HepG2 (cell line): ENCODE results near the gene SMOC1. TPM values are rescaled to one million over a fixed set of nuclear protein-coding genes. Genes with fewer than 3 reads are reported as not detected.

Experiments
- CENPBD1 ChIP-seq: sonication (generic); formaldehyde crosslinking; IDR thresholded peaks from 2 replicates; pipeline ENCODE4 v1.8.0; 2022; ENCODE audit warnings: missing genetic modification reagents, low read depth, mild to moderate bottlenecking, borderline replicate concordance
- ELF1 ChIP-seq: sonication (generic); formaldehyde crosslinking; IDR thresholded peaks from 2 replicates; pipeline ENCODE4 v1.4.0; 2020; ENCODE audit warnings: missing genetic modification reagents
- JUN ChIP-seq: sonication (generic); formaldehyde crosslinking; IDR thresholded peaks from 2 replicates; pipeline ENCODE4 v1.4.0; 2020; ENCODE audit warnings: mild to moderate bottlenecking, missing genetic modification reagents
- MAFG ChIP-seq: sonication (generic); formaldehyde crosslinking; IDR thresholded peaks from 2 replicates; pipeline ENCODE4 v1.5.1; 2020; ENCODE audit warnings: mild to moderate bottlenecking, missing genetic modification reagents
- NFIC ChIP-seq: IDR thresholded peaks from 2 replicates; pipeline ENCODE4 v1.6.1; 2012; ENCODE audit warnings: mild to moderate bottlenecking, low read length, inconsistent platforms
- RBM39 ChIP-seq: fragments of 200-400 bp; formaldehyde crosslinking; IDR thresholded peaks from one replicate; pipeline ENCODE4 v1.6.1; 2018; ENCODE audit warnings: antibody characterized with exemption, mild to moderate bottlenecking, low read depth, low read length; ENCODE audit not compliant: poor library complexity, severe bottlenecking
- SMAD3 ChIP-seq: sonication (generic); formaldehyde crosslinking; IDR thresholded peaks from 2 replicates; pipeline ENCODE4 v1.4.0; 2020; ENCODE audit warnings: missing genetic modification reagents
- SMARCC2 ChIP-seq: fragments of 450-650 bp; IDR thresholded peaks from 2 replicates; pipeline ENCODE4 v1.6.1; 2017; ENCODE audit warnings: antibody characterized with exemption, mild to moderate bottlenecking
- TBL1XR1 ChIP-seq: fragments of 150-350 bp; IDR thresholded peaks from 2 replicates; pipeline ENCODE4 v1.6.1; 2014; ENCODE audit warnings: borderline replicate concordance, low read length; ENCODE audit not compliant: partially characterized antibody
- YEATS4 ChIP-seq: sonication (generic); formaldehyde crosslinking; IDR thresholded peaks from 2 replicates; pipeline ENCODE4 v1.4.0; 2020; ENCODE audit warnings: missing genetic modification reagents, borderline replicate concordance
- ZC3H13 ChIP-seq: sonication (generic); formaldehyde crosslinking; IDR thresholded peaks from 2 replicates; pipeline ENCODE4 v1.8.1; 2023; ENCODE audit warnings: mild to moderate bottlenecking, missing genetic modification reagents, moderate library complexity
- ZFAT ChIP-seq: sonication (generic); formaldehyde crosslinking; conservative IDR thresholded peaks from 2 replicates; pipeline ENCODE4 v1.8.1; 2023; ENCODE audit warnings: missing genetic modification reagents, inconsistent platforms
- ZNF143 ChIP-seq: sonication (generic); formaldehyde crosslinking; IDR thresholded peaks from 2 replicates; pipeline ENCODE4 v1.4.0; 2020; ENCODE audit warnings: missing genetic modification reagents
- ZNF180 ChIP-seq: sonication (generic); formaldehyde crosslinking; IDR thresholded peaks from 2 replicates; pipeline ENCODE4 v1.4.0; 2020; ENCODE audit warnings: low read depth, missing genetic modification reagents, borderline replicate concordance
- ZNF383 ChIP-seq: sonication (generic); formaldehyde crosslinking; IDR thresholded peaks from 2 replicates; pipeline ENCODE4 v1.4.0; 2020; ENCODE audit warnings: missing genetic modification reagents, mild to moderate bottlenecking, borderline replicate concordance
- ZNF615 ChIP-seq: sonication (generic); formaldehyde crosslinking; IDR thresholded peaks from 2 replicates; pipeline ENCODE4 v1.5.0; 2020; ENCODE audit warnings: mild to moderate bottlenecking, missing genetic modification reagents, borderline replicate concordance
- ZNF800 ChIP-seq: sonication (generic); formaldehyde crosslinking; IDR thresholded peaks from 2 replicates; pipeline ENCODE4 v1.4.0; 2020; ENCODE audit warnings: missing genetic modification reagents
- ZSCAN29 ChIP-seq: sonication (generic); formaldehyde crosslinking; conservative IDR thresholded peaks from 2 replicates; pipeline ENCODE4 v1.4.0; 2020; ENCODE audit warnings: mild to moderate bottlenecking, missing genetic modification reagents
- ZSCAN30 ChIP-seq: sonication (generic); formaldehyde crosslinking; IDR thresholded peaks from 2 replicates; pipeline ENCODE4 v1.5.0; 2020; ENCODE audit warnings: mild to moderate bottlenecking, missing genetic modification reagents
- polyA plus RNA-seq, 8 experiments: library from polyadenylated mRNA; depleted of rRNA in 3 of 8; stranded (reverse) in 7 of 8; unstranded in 1 of 8; fragments of >200 nt; fragmentation: Illumina TruSeq in 4 of 8; extraction: Trizol in 4 of 8; gene quantifications; 2 replicates each; pipeline versions ENCODE4 v1.2.1 to v1.2.3, GENCODE V29; 2011 to 2016; ENCODE audit warnings: low read depth in 4 of 8, missing spikeins in 1 of 8, mixed read lengths in 1 of 8; ENCODE audit not compliant: insufficient read depth in 1 of 8
- total RNA-seq, 5 experiments: library from RNA; depleted of rRNA; stranded (reverse); fragments of >200 nt; fragmentation: Illumina TruSeq; extraction: Trizol; gene quantifications; 2 replicates each; pipeline ENCODE4 v1.2.3, GENCODE V29; 2016; ENCODE audit warnings: low read depth in 1 of 5
- TF ChIP-seq, protein P1 (sequence below): sonication (generic); formaldehyde crosslinking; IDR thresholded peaks from 2 replicates; pipeline ENCODE4 v1.4.0; 2020; ENCODE audit warnings: missing genetic modification reagents, borderline replicate concordance
- TF ChIP-seq, protein P2 (sequence below): IDR thresholded peaks from 2 replicates; pipeline ENCODE4 v1.6.1; 2016; ENCODE audit warnings: missing biosample characterization, missing genetic modification reagents, low read depth

Gene SMOC1
- total and polyA plus RNA-seq, 2 of the 13 experiments (the other 11 are each of a cell fraction or from before 2014, with no cell fraction given) = 17.8 to 35.6 TPM

- TF ChIP-seq ZNF800 (CRISPR knock-in tag) (no peak), ZNF615 (peak; percentile 52; the same call in 1 of the 2 replicates), ZNF383 (peak; percentile 88; the same call in 1 of the 2 replicates), YEATS4 (CRISPR knock-in tag) (peak; percentile 87), MAFG (CRISPR knock-in tag) (no peak), ZFAT (CRISPR knock-in tag) (no peak), ZNF180 (CRISPR knock-in tag) (no peak), NFIC (no peak), ZSCAN29 (peak; percentile 88), JUN (CRISPR knock-in tag) (peak; percentile 61; the same call in 1 of the 2 replicates), ZSCAN30 (CRISPR knock-in tag) (no peak), RBM39 (no peak), ZNF143 (CRISPR knock-in tag) (no peak; the same call in 1 of the 2 replicates), ELF1 (CRISPR knock-in tag) (peak; percentile 57), CENPBD1 (peak; percentile 82; the same call in 1 of the 2 replicates), SMARCC2 (no peak), SMAD3 (CRISPR knock-in tag) (peak; percentile 60; the same call in 1 of the 2 replicates), ZC3H13 (CRISPR knock-in tag) (0 out of 2 replicates have a peak, but pooled peaks have one; percentile 27), TBL1XR1 (peak; percentile 40)
- TF ChIP-seq, protein P1, sequence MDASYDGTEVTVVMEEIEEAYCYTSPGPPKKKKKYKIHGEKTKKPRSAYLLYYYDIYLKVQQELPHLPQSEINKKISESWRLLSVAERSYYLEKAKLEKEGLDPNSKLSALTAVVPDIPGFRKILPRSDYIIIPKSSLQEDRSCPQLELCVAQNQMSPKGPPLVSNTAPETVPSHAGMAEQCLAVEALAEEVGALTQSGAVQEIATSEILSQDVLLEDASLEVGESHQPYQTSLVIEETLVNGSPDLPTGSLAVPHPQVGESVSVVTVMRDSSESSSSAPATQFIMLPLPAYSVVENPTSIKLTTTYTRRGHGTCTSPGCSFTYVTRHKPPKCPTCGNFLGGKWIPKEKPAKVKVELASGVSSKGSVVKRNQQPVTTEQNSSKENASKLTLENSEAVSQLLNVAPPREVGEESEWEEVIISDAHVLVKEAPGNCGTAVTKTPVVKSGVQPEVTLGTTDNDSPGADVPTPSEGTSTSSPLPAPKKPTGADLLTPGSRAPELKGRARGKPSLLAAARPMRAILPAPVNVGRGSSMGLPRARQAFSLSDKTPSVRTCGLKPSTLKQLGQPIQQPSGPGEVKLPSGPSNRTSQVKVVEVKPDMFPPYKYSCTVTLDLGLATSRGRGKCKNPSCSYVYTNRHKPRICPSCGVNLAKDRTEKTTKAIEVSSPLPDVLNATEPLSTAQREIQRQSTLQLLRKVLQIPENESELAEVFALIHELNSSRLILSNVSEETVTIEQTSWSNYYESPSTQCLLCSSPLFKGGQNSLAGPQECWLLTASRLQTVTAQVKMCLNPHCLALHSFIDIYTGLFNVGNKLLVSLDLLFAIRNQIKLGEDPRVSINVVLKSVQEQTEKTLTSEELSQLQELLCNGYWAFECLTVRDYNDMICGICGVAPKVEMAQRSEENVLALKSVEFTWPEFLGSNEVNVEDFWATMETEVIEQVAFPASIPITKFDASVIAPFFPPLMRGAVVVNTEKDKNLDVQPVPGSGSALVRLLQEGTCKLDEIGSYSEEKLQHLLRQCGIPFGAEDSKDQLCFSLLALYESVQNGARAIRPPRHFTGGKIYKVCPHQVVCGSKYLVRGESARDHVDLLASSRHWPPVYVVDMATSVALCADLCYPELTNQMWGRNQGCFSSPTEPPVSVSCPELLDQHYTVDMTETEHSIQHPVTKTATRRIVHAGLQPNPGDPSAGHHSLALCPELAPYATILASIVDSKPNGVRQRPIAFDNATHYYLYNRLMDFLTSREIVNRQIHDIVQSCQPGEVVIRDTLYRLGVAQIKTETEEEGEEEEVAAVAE (CRISPR knock-in tag) = no peak
- TF ChIP-seq, protein P2, sequence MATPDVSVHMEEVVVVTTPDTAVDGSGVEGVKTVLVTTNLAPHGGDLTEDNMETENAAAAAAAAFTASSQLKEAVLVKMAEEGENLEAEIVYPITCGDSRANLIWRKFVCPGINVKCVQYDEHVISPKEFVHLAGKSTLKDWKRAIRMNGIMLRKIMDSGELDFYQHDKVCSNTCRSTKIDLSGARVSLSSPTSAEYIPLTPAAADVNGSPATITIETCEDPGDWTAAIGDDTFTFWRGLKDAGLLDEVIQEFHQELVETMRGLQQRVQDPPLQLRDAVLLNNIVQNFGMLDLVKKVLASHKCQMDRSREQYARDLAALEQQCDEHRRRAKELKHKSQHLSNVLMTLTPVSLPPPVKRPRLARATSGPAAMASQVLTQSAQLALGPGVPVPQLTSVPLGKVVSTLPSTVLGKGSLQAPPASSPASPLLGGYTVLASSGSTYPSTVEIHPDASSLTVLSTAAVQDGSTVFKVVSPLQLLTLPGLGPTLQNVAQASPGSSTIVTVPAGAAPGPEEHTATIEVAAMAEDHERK = no peak
These were observed 166.8 kb downstream of the SMOC1 start (continued) for GRCh38 chr14:70045844-70046535.
